Stimulated activated CD4-positive, alpha-beta T cell treated with anti-CD3 and anti-CD28 coated beads, Interleukin-1b, Interleukin-23, amount 100 ng/mL, for 1 hour (primary cell): ENCODE results near the gene WFDC8.
"Not testable (repeated sequence)": the region's sequence is repeated elsewhere in the genome, so short reads cannot be mapped to it uniquely, and the experiment has no call there.

ENCODE experiments used
- DNase-seq, 2 donors: peaks; one replicate each; pipeline ENCODE4 v3.0.0-alpha.2; 2020; ENCODE audit warnings: low read depth in 2 of 2

The WFDC8 gene

GRCh38 chr20:45579184-45579583 is at the start of gene WFDC8:
Gene WFDC8, minus strand, starts transcription at chr20:45579284. Its CDS starts 37 bp downstream, at chr20:45579247.
- DNase-seq: no peak

GRCh38 chr20:45626540-45626939 is 47.5 kb upstream of the WFDC8 start:
- no peak for DNase-seq

- DNase-seq: no peak
These were observed 42.5 kb upstream of the WFDC8 start for GRCh38 chr20:45621593-45621992.

GRCh38 chr20:45617591-45617990 is 38.5 kb upstream of the WFDC8 start:
- no peak for DNase-seq

GRCh38 chr20:45612314-45612713 is 33.2 kb upstream of the WFDC8 start:
- no peak for DNase-seq

GRCh38 chr20:45611054-45611453 is 32.0 kb upstream of the WFDC8 start:
- DNase-seq: no peak

- DNase-seq: no peak
These were observed 28.7 kb upstream of the WFDC8 start for GRCh38 chr20:45607810-45608209.

GRCh38 chr20:45595235-45595634 is 16.2 kb upstream of the WFDC8 start:
- no peak for DNase-seq

GRCh38 chr20:45593498-45593897 is 14.4 kb upstream of the WFDC8 start:
- no peak for DNase-seq

GRCh38 chr20:45592574-45593189 is 13.6 kb upstream of the WFDC8 start:
- DNase-seq: no peak

GRCh38 chr20:45589725-45590124 is 10.6 kb upstream of the WFDC8 start:
- no peak for DNase-seq

GRCh38 chr20:45588800-45589199 is 9.7 kb upstream of the WFDC8 start:
- no peak for DNase-seq

GRCh38 chr20:45585986-45586385 is 6.9 kb upstream of the WFDC8 start:
- DNase-seq: not testable (repeated sequence)

- DNase-seq: not testable (repeated sequence)
These were observed 5.2 kb upstream of the WFDC8 start for GRCh38 chr20:45584294-45584693.

GRCh38 chr20:45583502-45583901 is 4.4 kb upstream of the WFDC8 start:
- DNase-seq: no peak

- no peak for DNase-seq
These were observed 2.6 kb upstream of the WFDC8 start for GRCh38 chr20:45581702-45582101.

- DNase-seq: no peak
These were observed 853 bp downstream of the WFDC8 start for GRCh38 chr20:45578231-45578630.

- no peak for DNase-seq
These were observed 2.1 kb downstream of the WFDC8 start for GRCh38 chr20:45576995-45577394.

- no peak for DNase-seq
These were observed 3.2 kb downstream of the WFDC8 start for GRCh38 chr20:45575931-45576330.

GRCh38 chr20:45569650-45570049 is 9.4 kb downstream of the WFDC8 start:
- DNase-seq: not testable (repeated sequence)

GRCh38 chr20:45564760-45565276 is 14.3 kb downstream of the WFDC8 start:
- no peak for DNase-seq

- no peak for DNase-seq
These were observed 23.9 kb downstream of the WFDC8 start for GRCh38 chr20:45555198-45555597.

- no peak for DNase-seq
These were observed 26.6 kb downstream of the WFDC8 start for GRCh38 chr20:45552456-45552855.

- no peak for DNase-seq
These were observed 28.3 kb downstream of the WFDC8 start for GRCh38 chr20:45550765-45551164.
